Renal pelvis (tissue), 12 donors: ENCODE results near the gene STT3B. TPM values are rescaled to one million over a fixed set of nuclear protein-coding genes. Genes with fewer than 3 reads are reported as not detected.
"Not testable (repeated sequence)": the region's sequence is repeated elsewhere in the genome, so short reads cannot be mapped to it uniquely, and the experiment has no call there.

Experiments
- DNase-seq: peaks from one replicate; pipeline ENCODE4 v3.0.0-alpha.2; 2013
- long read RNA-seq, 16 experiments: transcript quantifications; one replicate each; lab custom pipeline, GENCODE V29; 2026
- polyA plus RNA-seq, 3 donors: library from polyadenylated mRNA; unstranded; fragments of 120-200 nt; gene quantifications; one replicate each; pipeline ENCODE4 v1.2.1, GENCODE V29; 2013; ENCODE audit not compliant: insufficient read length in 3 of 3

Gene STT3B
- polyA plus RNA-seq, result 100 to 1,000 TPM; 166 to 190 (median 172) TPM
- long read RNA-seq, donor 1, full-length matches to known transcripts, result 25 of 25 reads
- long read RNA-seq, donor 1, partial matches to known transcripts, result 0 of 25 reads
- long read RNA-seq, donor 1, other reads (novel, unspliced or antisense), result 0 of 25 reads
- long read RNA-seq, donor 2, full-length matches to known transcripts, result 16 of 23 reads
- long read RNA-seq, donor 2, partial matches to known transcripts, result 7 of 23 reads
- long read RNA-seq, donor 2, other reads (novel, unspliced or antisense), result 0 of 23 reads
- long read RNA-seq, donor 3, full-length matches to known transcripts, result 18 of 32 reads
- long read RNA-seq, donor 3, partial matches to known transcripts, result 14 of 32 reads
- long read RNA-seq, donor 3, other reads (novel, unspliced or antisense), result 0 of 32 reads
- long read RNA-seq, donor 4, full-length matches to known transcripts, result 17 of 24 reads
- long read RNA-seq, donor 4, partial matches to known transcripts, result 7 of 24 reads
- long read RNA-seq, donor 4, other reads (novel, unspliced or antisense), result 0 of 24 reads
- long read RNA-seq, donor 5, full-length matches to known transcripts, result 16 of 16 reads
- long read RNA-seq, donor 5, partial matches to known transcripts, result 0 of 16 reads
- long read RNA-seq, donor 5, other reads (novel, unspliced or antisense), result 0 of 16 reads
- long read RNA-seq, donor 6, full-length matches to known transcripts, result 11 of 35 reads
- long read RNA-seq, donor 6, partial matches to known transcripts, result 24 of 35 reads
- long read RNA-seq, donor 6, other reads (novel, unspliced or antisense), result 0 of 35 reads
- long read RNA-seq, donor 7, full-length matches to known transcripts, result 36 of 42 reads
- long read RNA-seq, donor 7, partial matches to known transcripts, result 6 of 42 reads
- long read RNA-seq, donor 7, other reads (novel, unspliced or antisense), result 0 of 42 reads
- long read RNA-seq, donor 8, full-length matches to known transcripts, result 6 of 30 reads
- long read RNA-seq, donor 8, partial matches to known transcripts, result 24 of 30 reads
- long read RNA-seq, donor 8, other reads (novel, unspliced or antisense), result 0 of 30 reads
- long read RNA-seq, donor 9, full-length matches to known transcripts, result 22 of 45 reads
- long read RNA-seq, donor 9, partial matches to known transcripts, result 23 of 45 reads
- long read RNA-seq, donor 9, other reads (novel, unspliced or antisense), result 0 of 45 reads
- long read RNA-seq, donor 10, full-length matches to known transcripts, result 6 of 35 reads
- long read RNA-seq, donor 10, partial matches to known transcripts, result 29 of 35 reads
- long read RNA-seq, donor 10, other reads (novel, unspliced or antisense), result 0 of 35 reads
- long read RNA-seq, donor 11, full-length matches to known transcripts, result 16 of 21 reads
- long read RNA-seq, donor 11, partial matches to known transcripts, result 5 of 21 reads
- long read RNA-seq, donor 11, other reads (novel, unspliced or antisense), result 0 of 21 reads
- long read RNA-seq, donor 12, full-length matches to known transcripts, result 24 of 52 reads
- long read RNA-seq, donor 12, partial matches to known transcripts, result 28 of 52 reads
- long read RNA-seq, donor 12, other reads (novel, unspliced or antisense), result 0 of 52 reads
- long read RNA-seq, donor 13, full-length matches to known transcripts, result 8 of 13 reads
- long read RNA-seq, donor 13, partial matches to known transcripts, result 5 of 13 reads
- long read RNA-seq, donor 13, other reads (novel, unspliced or antisense), result 0 of 13 reads
- long read RNA-seq, donor 14, result 0 reads
- long read RNA-seq, donor 15, full-length matches to known transcripts, result 14 of 29 reads
- long read RNA-seq, donor 15, partial matches to known transcripts, result 15 of 29 reads
- long read RNA-seq, donor 15, other reads (novel, unspliced or antisense), result 0 of 29 reads
- long read RNA-seq, donor 16, full-length matches to known transcripts, result 18 of 24 reads
- long read RNA-seq, donor 16, partial matches to known transcripts, result 6 of 24 reads
- long read RNA-seq, donor 16, other reads (novel, unspliced or antisense), result 0 of 24 reads

- peak; percentile 86 for DNase-seq
Measured at GRCh38 chr3:31532587-31533168, at the start of gene STT3B. TSS of gene STT3B (plus strand) at chr3:31532925. CDS start at chr3:31532999, 74 bp downstream.

- DNase-seq, result no peak
Measured at GRCh38 chr3:31483776-31484175, 48.9 kb upstream of the STT3B start.

GRCh38 chr3:31485196-31485595 is 47.5 kb upstream of the STT3B start:
- no peak for DNase-seq

GRCh38 chr3:31486865-31487533 is 45.7 kb upstream of the STT3B start:
- no peak for DNase-seq

GRCh38 chr3:31488475-31489017 is 44.2 kb upstream of the STT3B start:
- no peak for DNase-seq

GRCh38 chr3:31490502-31490901 is 42.2 kb upstream of the STT3B start:
- no peak for DNase-seq

GRCh38 chr3:31491660-31492059 is 41.1 kb upstream of the STT3B start:
- DNase-seq, result no peak

GRCh38 chr3:31493149-31493548 is 39.6 kb upstream of the STT3B start:
- DNase-seq, result no peak

GRCh38 chr3:31495971-31496665 is 36.6 kb upstream of the STT3B start:
- DNase-seq, result no peak

GRCh38 chr3:31498791-31499190 is 33.9 kb upstream of the STT3B start:
- DNase-seq, result no peak

- DNase-seq, result no peak
Measured at GRCh38 chr3:31499281-31499680, 33.4 kb upstream of the STT3B start.

- DNase-seq, result no peak
Measured at GRCh38 chr3:31502803-31503221, 29.9 kb upstream of the STT3B start.

GRCh38 chr3:31503456-31503855 is 29.3 kb upstream of the STT3B start:
- DNase-seq, result no peak

- DNase-seq, result no peak
Measured at GRCh38 chr3:31504230-31504629, 28.5 kb upstream of the STT3B start.

GRCh38 chr3:31505371-31506048 is 27.2 kb upstream of the STT3B start:
- no peak for DNase-seq

- not testable (repeated sequence) for DNase-seq
Measured at GRCh38 chr3:31506515-31506914, 26.2 kb upstream of the STT3B start.

- DNase-seq, result no peak
Measured at GRCh38 chr3:31508452-31509146, 24.1 kb upstream of the STT3B start.
